Adrenal gland (tissue), 5 donors: ENCODE data around the gene SNX20.

Experiments
- POLR2A ChIP-seq, 2 donors: fragments of 450-650 bp; IDR thresholded peaks; one replicate each; pipeline ENCODE4 v1.6.1; 2017; ENCODE audit warnings: antibody characterized with exemption in 2 of 2, mild to moderate bottlenecking in 2 of 2, moderate library complexity in 1 of 2
- TF ChIP-seq, protein P1 (sequence below), 6 experiments: fragments of 450-650 bp in 4 of 6; fragments of 200-600 bp in 2 of 6; sonication (generic) in 1 of 6; IDR thresholded peaks; 1 replicate in 5 of 6; 2 replicates in 1 of 6; pipeline versions ENCODE4 v1.5.1 to v1.8.0; 2016 to 2021; ENCODE audit warnings: antibody characterized with exemption in 6 of 6, mild to moderate bottlenecking in 2 of 6, moderate library complexity in 1 of 6
- donor health status: DM: no; HTN: no; CAD: no.

DNA sequence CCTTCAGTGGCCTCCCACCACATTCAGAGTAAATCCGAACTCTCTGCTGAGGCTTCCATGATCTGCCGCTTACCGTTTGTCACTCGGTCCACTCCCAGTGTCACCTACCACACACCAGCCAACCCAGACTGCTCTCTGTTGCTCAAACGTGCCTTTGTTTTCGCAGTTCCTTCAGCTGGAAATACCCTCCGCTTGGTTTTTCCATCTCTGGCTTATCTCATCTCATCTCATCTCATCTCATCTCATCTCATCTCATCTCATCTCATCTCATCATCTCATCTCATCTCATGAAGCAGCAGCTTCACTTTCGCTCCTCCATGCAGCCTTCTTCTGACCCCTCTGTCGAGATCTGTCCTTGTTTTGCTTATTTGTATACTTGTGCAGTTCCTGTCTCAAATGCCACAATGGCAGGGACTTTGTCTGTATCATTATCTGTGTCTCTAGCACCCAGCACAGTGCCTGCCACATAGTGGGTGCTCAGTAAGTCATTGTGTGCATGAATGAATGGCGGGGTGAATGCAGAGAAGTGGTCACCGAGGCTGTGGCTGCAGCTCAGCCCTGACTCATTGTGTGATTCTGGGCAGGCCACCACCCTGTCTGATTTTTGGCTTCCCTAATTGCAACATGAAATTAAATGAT is 3.8 kb upstream of the SNX20 start:
- no peak for TF ChIP-seq POLR2A (IDR thresholded peaks at IDR 0.05)
- TF ChIP-seq, protein P1, sequence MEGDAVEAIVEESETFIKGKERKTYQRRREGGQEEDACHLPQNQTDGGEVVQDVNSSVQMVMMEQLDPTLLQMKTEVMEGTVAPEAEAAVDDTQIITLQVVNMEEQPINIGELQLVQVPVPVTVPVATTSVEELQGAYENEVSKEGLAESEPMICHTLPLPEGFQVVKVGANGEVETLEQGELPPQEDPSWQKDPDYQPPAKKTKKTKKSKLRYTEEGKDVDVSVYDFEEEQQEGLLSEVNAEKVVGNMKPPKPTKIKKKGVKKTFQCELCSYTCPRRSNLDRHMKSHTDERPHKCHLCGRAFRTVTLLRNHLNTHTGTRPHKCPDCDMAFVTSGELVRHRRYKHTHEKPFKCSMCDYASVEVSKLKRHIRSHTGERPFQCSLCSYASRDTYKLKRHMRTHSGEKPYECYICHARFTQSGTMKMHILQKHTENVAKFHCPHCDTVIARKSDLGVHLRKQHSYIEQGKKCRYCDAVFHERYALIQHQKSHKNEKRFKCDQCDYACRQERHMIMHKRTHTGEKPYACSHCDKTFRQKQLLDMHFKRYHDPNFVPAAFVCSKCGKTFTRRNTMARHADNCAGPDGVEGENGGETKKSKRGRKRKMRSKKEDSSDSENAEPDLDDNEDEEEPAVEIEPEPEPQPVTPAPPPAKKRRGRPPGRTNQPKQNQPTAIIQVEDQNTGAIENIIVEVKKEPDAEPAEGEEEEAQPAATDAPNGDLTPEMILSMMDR (IDR thresholded peaks at IDR 0.05) = no peak
